H1 (cell line): Measurements from ENCODE around the gene WDR41. TPM values are rescaled to one million over a fixed set of nuclear protein-coding genes. Genes with fewer than 3 reads are reported as not detected.

ENCODE experiments used
- CTCF ChIA-PET: fragments of 300-600 bp; sonication (Branson Sonifier 250); formaldehyde crosslinking; loops from one replicate; lab custom pipeline; 2021; ENCODE audit not compliant: partially characterized antibody; lab: Charles Lee
- POLR2A ChIA-PET: fragments of 300-600 bp; sonication (Branson Sonifier 250); formaldehyde crosslinking; loops from one replicate; lab custom pipeline; 2021; ENCODE audit warnings: inconsistent platforms; ENCODE audit not compliant: partially characterized antibody; lab: Charles Lee
- DNase-seq, 2 experiments: peaks; one replicate each; pipeline versions ENCODE4 v3.0.0 to v3.0.0-alpha.2; 2010 to 2022; ENCODE audit warnings: low spot score in 2 of 2, low read depth in 1 of 2, mixed read lengths in 1 of 2
- FAIRE-seq: peaks from 2 replicates; lab custom pipeline; 2011; peaks lifted over from hg19 to GRCh38; lab: Jason Lieb, UNC
- H2AFZ ChIP-seq: 2 replicates; pipeline ENCODE4 v1.8.1; 2012; ENCODE audit warnings: low read length, inconsistent platforms
- H2AK5ac ChIP-seq: 2 replicates; pipeline ENCODE4 v1.6.1; 2013; ENCODE audit warnings: low read depth, low read length
- H2BK120ac ChIP-seq: replicated peaks from 2 replicates; pipeline ENCODE3; 2013; ENCODE audit warnings: low read depth, low read length, inconsistent platforms
- H2BK12ac ChIP-seq: 2 replicates; pipeline ENCODE4 v1.6.1; 2013; ENCODE audit warnings: low read depth, low read length
- H2BK15ac ChIP-seq: 2 replicates; pipeline ENCODE4 v1.6.1; 2013; ENCODE audit warnings: low read length
- H2BK20ac ChIP-seq: 2 replicates; pipeline ENCODE4 v1.6.1; 2013; ENCODE audit warnings: low read length
- H2BK5ac ChIP-seq: 2 replicates; pipeline ENCODE4 v1.6.1; 2013; ENCODE audit warnings: low read depth, low read length
- H3K14ac ChIP-seq: 2 replicates; pipeline ENCODE4 v1.6.1; 2013; ENCODE audit warnings: inconsistent platforms; ENCODE audit not compliant: insufficient read length
- H3K18ac ChIP-seq: 2 replicates; pipeline ENCODE4 v1.6.1; 2013; ENCODE audit warnings: low read length; ENCODE audit errors: extremely low read depth
- H3K23ac ChIP-seq: 2 replicates; pipeline ENCODE4 v1.6.1; 2013; ENCODE audit warnings: inconsistent platforms; ENCODE audit not compliant: insufficient read length
- H3K23me2 ChIP-seq: 2 replicates; pipeline ENCODE4 v1.6.1; 2013; ENCODE audit warnings: low read depth, low read length
- H3K27ac ChIP-seq: 2 replicates; pipeline ENCODE4 v1.6.1; 2011; ENCODE audit warnings: low read depth, low read length, inconsistent platforms
- H3K27me3 ChIP-seq, 4 experiments: replicated peaks in 1 of 4; 1 replicate in 1 of 4; 2 replicates in 3 of 4; pipeline versions ENCODE4 v1.6.1 to v1.8.1; 2011 to 2013; ENCODE audit warnings: low read length in 3 of 4, mild to moderate bottlenecking in 3 of 4, inconsistent platforms in 2 of 4, mixed read lengths in 2 of 4, moderate library complexity in 1 of 4; ENCODE audit not compliant: control insufficient read depth in 3 of 4, insufficient read depth in 3 of 4; ENCODE audit errors: extremely low read depth in 1 of 4
- H3K36me3 ChIP-seq, 4 experiments: 2 replicates each; pipeline versions ENCODE4 v1.6.1 to v1.8.1; 2011 to 2013; ENCODE audit warnings: mild to moderate bottlenecking in 4 of 4, low read length in 3 of 4, moderate library complexity in 2 of 4, control low read depth in 1 of 4, inconsistent platforms in 1 of 4; ENCODE audit not compliant: insufficient read depth in 4 of 4, control insufficient read depth in 2 of 4
- H3K4ac ChIP-seq: replicated peaks from 2 replicates; pipeline ENCODE3; 2013; ENCODE audit warnings: low read length, low read depth, mixed read lengths, inconsistent platforms; ENCODE audit not compliant: insufficient read length
- H3K4me1 ChIP-seq, 4 experiments: replicated peaks in 1 of 4; 1 replicate in 1 of 4; 2 replicates in 3 of 4; pipeline versions ENCODE4 v1.6.1 to v1.8.1; 2011 to 2013; ENCODE audit warnings: low read length in 3 of 4, inconsistent platforms in 2 of 4, mixed read lengths in 1 of 4; ENCODE audit not compliant: insufficient read depth in 4 of 4, control insufficient read depth in 3 of 4
- H3K4me2 ChIP-seq, 2 experiments: 2 replicates each; pipeline versions ENCODE4 v1.6.1 to v1.8.1; 2011 to 2013; ENCODE audit warnings: low read depth in 2 of 2, low read length in 2 of 2, control low read depth in 1 of 2, inconsistent platforms in 1 of 2, mild to moderate bottlenecking in 1 of 2; ENCODE audit not compliant: insufficient read depth in 1 of 2
- H3K4me3 ChIP-seq, 4 experiments: fragments of 200-600, 300-600 bp in 1 of 4; sonication (generic), shearing (Covaris generic), sonication (Bioruptor Twin) in 1 of 4; 2 replicates each; pipeline versions ENCODE4 v1.5.1 to v1.8.1; 2011 to 2016; ENCODE audit warnings: low read length in 4 of 4, low read depth in 3 of 4, control low read depth in 2 of 4, inconsistent platforms in 2 of 4, mild to moderate bottlenecking in 2 of 4, mixed read lengths in 1 of 4, moderate library complexity in 1 of 4; ENCODE audit not compliant: insufficient read depth in 2 of 4; ENCODE audit errors: extremely low read depth in 1 of 4
- H3K56ac ChIP-seq: replicated peaks from 2 replicates; pipeline ENCODE3; 2013; ENCODE audit warnings: low read depth, mild to moderate bottlenecking, mixed read lengths, low read length, inconsistent platforms; ENCODE audit not compliant: insufficient read length
- H3K79me1 ChIP-seq: 2 replicates; pipeline ENCODE4 v1.6.1; 2013; ENCODE audit warnings: low read depth, low read length, control low read depth
- H3K79me2 ChIP-seq, 2 experiments: 2 replicates each; pipeline versions ENCODE4 v1.6.1 to v1.8.1; 2012 to 2013; ENCODE audit warnings: low read length in 2 of 2, mild to moderate bottlenecking in 2 of 2, inconsistent platforms in 1 of 2; ENCODE audit not compliant: insufficient read depth in 2 of 2, control insufficient read depth in 1 of 2
- H3K9ac ChIP-seq, 4 experiments: replicated peaks in 1 of 4; 1 replicate in 1 of 4; 2 replicates in 3 of 4; pipeline versions ENCODE4 v1.6.1 to v1.8.1; 2011 to 2013; ENCODE audit warnings: low read depth in 3 of 4, low read length in 3 of 4, control low read depth in 2 of 4, mild to moderate bottlenecking in 2 of 4, moderate library complexity in 2 of 4, inconsistent platforms in 1 of 4; ENCODE audit errors: extremely low read depth in 1 of 4
- H3K9me3 ChIP-seq, 2 experiments: 2 replicates each; pipeline versions ENCODE4 v1.6.1 to v1.8.1; 2012 to 2013; ENCODE audit warnings: mild to moderate bottlenecking in 2 of 2, moderate library complexity in 2 of 2, control low read depth in 1 of 2, inconsistent platforms in 1 of 2, low read depth in 1 of 2, low read length in 1 of 2, mixed read lengths in 1 of 2; ENCODE audit not compliant: insufficient read depth in 2 of 2
- H4K20me1 ChIP-seq, 2 experiments: replicated peaks in 1 of 2; 2 replicates each; pipeline versions ENCODE3 to v1.8.1; 2011 to 2013; ENCODE audit warnings: inconsistent platforms in 2 of 2, low read length in 2 of 2, mild to moderate bottlenecking in 1 of 2; ENCODE audit not compliant: insufficient read depth in 2 of 2, control insufficient read depth in 1 of 2
- H4K5ac ChIP-seq: 2 replicates; pipeline ENCODE4 v1.6.1; 2013; ENCODE audit warnings: low read length, low read depth, mixed read lengths, inconsistent platforms; ENCODE audit not compliant: insufficient read length
- H4K8ac ChIP-seq: 2 replicates; pipeline ENCODE4 v1.8.0; 2013; ENCODE audit warnings: mild to moderate bottlenecking, moderate library complexity, low read length, inconsistent platforms; ENCODE audit not compliant: insufficient read depth; ENCODE audit errors: extremely low read depth
- H4K91ac ChIP-seq: replicated peaks from 2 replicates; pipeline ENCODE3; 2013; ENCODE audit warnings: low read length, mixed read lengths, inconsistent platforms; ENCODE audit not compliant: insufficient read length
- ATF2 ChIP-seq: IDR thresholded peaks from 2 replicates; pipeline ENCODE4 v1.6.1; 2012; ENCODE audit warnings: low read length, inconsistent platforms
- CEBPB ChIP-seq: IDR thresholded peaks from 2 replicates; pipeline ENCODE4 v1.6.1; 2012; ENCODE audit warnings: low read depth, low read length
- CHD1 ChIP-seq: IDR thresholded peaks from 2 replicates; pipeline ENCODE4 v1.6.1; 2012; ENCODE audit warnings: low read depth, low read length, improper control_type of control experiment
- GTF2F1 ChIP-seq: IDR thresholded peaks from 2 replicates; pipeline ENCODE4 v1.6.1; 2012; ENCODE audit warnings: low read depth, low read length, improper control_type of control experiment, borderline replicate concordance
- HDAC2 ChIP-seq, 2 experiments: fragments of 300-600 bp in 1 of 2; sonication (generic) in 1 of 2; IDR thresholded peaks; 2 replicates each; pipeline ENCODE4 v1.6.1; 2011 to 2012; ENCODE audit warnings: low read depth in 2 of 2, low read length in 2 of 2, mild to moderate bottlenecking in 2 of 2, moderate library complexity in 2 of 2, borderline replicate concordance in 1 of 2, inconsistent platforms in 1 of 2
- MAX ChIP-seq: IDR thresholded peaks from 2 replicates; pipeline ENCODE4 v1.6.1; 2012; ENCODE audit warnings: inconsistent platforms
- SIN3A ChIP-seq, 2 experiments: IDR thresholded peaks in 1 of 2; conservative IDR thresholded peaks in 1 of 2; 2 replicates each; pipeline ENCODE4 v1.6.1; 2011 to 2012; ENCODE audit warnings: low read length in 2 of 2, improper control_type of control experiment in 1 of 2, low read depth in 1 of 2, mild to moderate bottlenecking in 1 of 2
- TAF7 ChIP-seq: optimal IDR thresholded peaks from 2 replicates; pipeline ENCODE3; 2011; ENCODE audit warnings: low read depth, mild to moderate bottlenecking, inconsistent platforms, low read length, moderate library complexity, borderline replicate concordance
- ZNF274 ChIP-seq: IDR thresholded peaks from 2 replicates; pipeline ENCODE4 v1.7.0; 2012; ENCODE audit warnings: low read length, borderline replicate concordance; ENCODE audit errors: extremely low read depth
- polyA plus RNA-seq, 7 experiments: library from polyadenylated mRNA; depleted of rRNA in 3 of 7; stranded (reverse) in 5 of 7; unstranded in 2 of 7; fragments of >200 nt in 5 of 7; fragments of 200-250 nt in 2 of 7; gene quantifications; 1 replicate in 5 of 7; 2 replicates in 1 of 7; 4 replicates in 1 of 7; pipeline versions ENCODE4 v1.2.1 to v1.2.3, GENCODE V29; 2011 to 2013; ENCODE audit warnings: missing spikeins in 2 of 7, mixed read lengths in 2 of 7
- total RNA-seq: library from RNA; stranded (reverse); fragmentation: NEBNext Ultra II Directional; extraction: Animal tissue kit (Norgen Biotek cat#: 25700); gene quantifications from 2 replicates; pipeline ENCODE4 v1.2.1, GENCODE V29; 2021

Gene WDR41
- total and polyA plus RNA-seq, 2 of the 8 experiments (the other 6 are each of a cell fraction or from before 2014, with no cell fraction given): 16.4 to 44.9 TPM

- H4K20me1 ChIP-seq: no peaks in the 10 kb centered on the region
- H4K5ac ChIP-seq: no peak overlapping the region
- TF ChIP-seq CHD1 (no peak), GTF2F1 (no peak), ZNF274 (no peak), TAF7 (no peak), CEBPB (no peak), HDAC2 (IDR thresholded peaks at IDR 0.05; ENCODE audit: borderline replicate concordance in 1 of 2, low read depth in 2 of 2, low read length in 2 of 2) (no peak), ATF2 (no peak), SIN3A (conservative IDR thresholded peaks at IDR 0.05 in 1 of 2, IDR thresholded peaks at IDR 0.05 in 1 of 2; ENCODE audit: low read depth in 1 of 2, low read length in 2 of 2) (no peak), MAX (no peak)
- H3K36me3 ChIP-seq: peaks cover 0 to 7% (median 4%) of the 10 kb centered on the region in 4 experiments; a peak in 4 of 8 replicates
- no peak overlapping the region for H4K8ac ChIP-seq
- no peak overlapping the region for H3K4ac ChIP-seq
- no peak overlapping the region for H2BK15ac ChIP-seq
- no peak overlapping the region for H3K23ac ChIP-seq
- H3K4me2 ChIP-seq: no peak overlapping the region
- no peak overlapping the region for H2BK20ac ChIP-seq
- H3K4me3 ChIP-seq: no peak overlapping the region
- H3K18ac ChIP-seq: no peak overlapping the region
- no peak overlapping the region for H4K91ac ChIP-seq
- H3K9ac ChIP-seq: no peak overlapping the region
- H3K27ac ChIP-seq: no peak overlapping the region
- no peaks in the 10 kb centered on the region for H3K9me3 ChIP-seq
- H3K79me2 ChIP-seq: no peaks in the 10 kb centered on the region
- no peak for FAIRE-seq
- no peak overlapping the region for H2BK12ac ChIP-seq
- ChIA-PET CTCF (interaction anchor here (1.2 kb wide), 1 partner anchor 18 kb away, joined by 3 read pairs; no protein-coding TSS in a partner anchor), POLR2A (no interaction called here)
- no peak overlapping the region for H2AFZ ChIP-seq
- no peaks in the 10 kb centered on the region for H3K23me2 ChIP-seq
- no peaks in the 10 kb centered on the region for H3K4me1 ChIP-seq
- no peaks in the 10 kb centered on the region for H3K79me1 ChIP-seq
- no peak overlapping the region for H3K14ac ChIP-seq
- H3K56ac ChIP-seq: no peak overlapping the region
- H3K27me3 ChIP-seq: no peaks in the 10 kb centered on the region
- H2AK5ac ChIP-seq: no peak overlapping the region
- no peak overlapping the region for H2BK120ac ChIP-seq
- H2BK5ac ChIP-seq: no peak overlapping the region
- no peak for DNase-seq
These were observed 64.1 kb downstream of the WDR41 start for GRCh38 chr5:77427998-77428397.
